Peyer's patch (tissue), 4 donors: ENCODE results near the gene MXD3. TPM values are rescaled to one million over a fixed set of nuclear protein-coding genes. Genes with fewer than 3 reads are reported as not detected.

Source experiments
- DNase-seq, 3 donors: peaks; one replicate each; pipeline ENCODE4 v3.0.0-alpha.2; 2017 to 2019
- H3K27ac ChIP-seq, 4 donors: fragments of 200-600 bp; sonication (generic); one replicate each; pipeline ENCODE4 v1.5.1; 2016 to 2019
- H3K27me3 ChIP-seq, 2 donors: fragments of 200-600 bp; sonication (generic); one replicate each; pipeline ENCODE4 v1.5.1; 2019
- H3K36me3 ChIP-seq, 3 donors: fragments of 200-600 bp; sonication (generic); one replicate each; pipeline ENCODE4 v1.5.1; 2016 to 2019
- H3K4me1 ChIP-seq, 4 donors: fragments of 200-600 bp; sonication (generic); one replicate each; pipeline ENCODE4 v1.5.1; 2016 to 2019
- H3K4me3 ChIP-seq, 4 donors: fragments of 200-600 bp; sonication (generic); 1 replicate in 3 of 4; 2 replicates in 1 of 4; pipeline ENCODE4 v1.5.1; 2016 to 2019; ENCODE audit warnings: mild to moderate bottlenecking in 1 of 4
- H3K9me3 ChIP-seq, 4 donors: fragments of 200-600 bp; sonication (generic); one replicate each; pipeline ENCODE4 v1.5.1; 2016 to 2019; ENCODE audit warnings: mild to moderate bottlenecking in 1 of 4
- POLR2A ChIP-seq, 2 donors: fragments of 450-650 bp; IDR thresholded peaks; one replicate each; pipeline ENCODE4 v1.5.1; 2017; ENCODE audit warnings: antibody characterized with exemption in 2 of 2, mild to moderate bottlenecking in 2 of 2, moderate library complexity in 2 of 2
- total RNA-seq, 4 donors: library from RNA; depleted of rRNA; stranded (reverse); fragments of >200 nt; gene quantifications; one replicate each; pipeline ENCODE4 v1.1.0, GENCODE V29; 2016
- TF ChIP-seq, protein P1 (sequence below), 6 experiments: fragments of 450-650 bp in 4 of 6; fragments of 200-600 bp in 2 of 6; sonication (generic) in 1 of 6; IDR thresholded peaks; one replicate each; pipeline ENCODE4 v1.5.1; 2017 to 2019; ENCODE audit warnings: antibody characterized with exemption in 6 of 6, mild to moderate bottlenecking in 3 of 6, moderate library complexity in 1 of 6

MXD3 gene
- total RNA-seq, 4 donors from 2014 or later: 6.8 to 25.8 (median 18.5) TPM

- no peak for TF ChIP-seq POLR2A (IDR thresholded peaks at IDR 0.05)
- TF ChIP-seq, protein P1, sequence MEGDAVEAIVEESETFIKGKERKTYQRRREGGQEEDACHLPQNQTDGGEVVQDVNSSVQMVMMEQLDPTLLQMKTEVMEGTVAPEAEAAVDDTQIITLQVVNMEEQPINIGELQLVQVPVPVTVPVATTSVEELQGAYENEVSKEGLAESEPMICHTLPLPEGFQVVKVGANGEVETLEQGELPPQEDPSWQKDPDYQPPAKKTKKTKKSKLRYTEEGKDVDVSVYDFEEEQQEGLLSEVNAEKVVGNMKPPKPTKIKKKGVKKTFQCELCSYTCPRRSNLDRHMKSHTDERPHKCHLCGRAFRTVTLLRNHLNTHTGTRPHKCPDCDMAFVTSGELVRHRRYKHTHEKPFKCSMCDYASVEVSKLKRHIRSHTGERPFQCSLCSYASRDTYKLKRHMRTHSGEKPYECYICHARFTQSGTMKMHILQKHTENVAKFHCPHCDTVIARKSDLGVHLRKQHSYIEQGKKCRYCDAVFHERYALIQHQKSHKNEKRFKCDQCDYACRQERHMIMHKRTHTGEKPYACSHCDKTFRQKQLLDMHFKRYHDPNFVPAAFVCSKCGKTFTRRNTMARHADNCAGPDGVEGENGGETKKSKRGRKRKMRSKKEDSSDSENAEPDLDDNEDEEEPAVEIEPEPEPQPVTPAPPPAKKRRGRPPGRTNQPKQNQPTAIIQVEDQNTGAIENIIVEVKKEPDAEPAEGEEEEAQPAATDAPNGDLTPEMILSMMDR (IDR thresholded peaks at IDR 0.05): no peak
- peaks cover 0 to 94% (median 0%) of the 10 kb centered on the region in 3 donors for H3K36me3 ChIP-seq
- no peaks in the 10 kb centered on the region for H3K27me3 ChIP-seq
- no peaks in the 10 kb centered on the region for H3K4me1 ChIP-seq
- no peak overlapping the region for H3K4me3 ChIP-seq
- DNase-seq: peak in 1 of 3 donors; percentile 24
- H3K9me3 ChIP-seq: no peaks in the 10 kb centered on the region
- no peak overlapping the region for H3K27ac ChIP-seq
Observed at GRCh38 chr5:177334781-177335700, 23.3 kb upstream of the MXD3 start.

DNA sequence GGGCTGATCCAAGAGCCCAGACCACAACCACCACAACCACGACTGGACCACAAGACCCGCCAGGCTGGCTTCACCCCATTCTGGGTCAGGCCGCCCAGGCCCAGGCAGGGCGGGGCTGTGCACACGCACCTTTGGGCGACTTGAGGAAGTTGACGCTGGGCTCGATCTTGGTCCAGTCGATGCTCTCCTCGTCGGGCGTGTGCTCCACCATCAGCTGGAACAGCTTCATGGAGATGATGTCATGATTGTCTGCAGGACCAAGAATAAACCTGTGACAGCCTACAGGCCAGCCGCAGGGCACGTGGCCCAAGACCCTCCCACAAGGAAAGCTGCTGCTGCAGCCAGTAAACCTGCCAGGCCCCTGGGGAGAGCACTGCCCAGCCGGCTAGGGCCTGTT is 22.5 kb upstream of the MXD3 start:
- H3K27ac ChIP-seq: no peak overlapping the region
- H3K9me3 ChIP-seq: no peaks in the 10 kb centered on the region
- TF ChIP-seq POLR2A (IDR thresholded peaks at IDR 0.05): no peak
- TF ChIP-seq, protein P1 (IDR thresholded peaks at IDR 0.05): no peak
- peak in 1 of 3 donors; percentile 19 for DNase-seq
- no peak overlapping the region for H3K4me3 ChIP-seq
- no peaks in the 10 kb centered on the region for H3K4me1 ChIP-seq
- H3K27me3 ChIP-seq: no peaks in the 10 kb centered on the region
- H3K36me3 ChIP-seq: peaks cover 0 to 99% (median 0%) of the 10 kb centered on the region in 3 donors

DNA sequence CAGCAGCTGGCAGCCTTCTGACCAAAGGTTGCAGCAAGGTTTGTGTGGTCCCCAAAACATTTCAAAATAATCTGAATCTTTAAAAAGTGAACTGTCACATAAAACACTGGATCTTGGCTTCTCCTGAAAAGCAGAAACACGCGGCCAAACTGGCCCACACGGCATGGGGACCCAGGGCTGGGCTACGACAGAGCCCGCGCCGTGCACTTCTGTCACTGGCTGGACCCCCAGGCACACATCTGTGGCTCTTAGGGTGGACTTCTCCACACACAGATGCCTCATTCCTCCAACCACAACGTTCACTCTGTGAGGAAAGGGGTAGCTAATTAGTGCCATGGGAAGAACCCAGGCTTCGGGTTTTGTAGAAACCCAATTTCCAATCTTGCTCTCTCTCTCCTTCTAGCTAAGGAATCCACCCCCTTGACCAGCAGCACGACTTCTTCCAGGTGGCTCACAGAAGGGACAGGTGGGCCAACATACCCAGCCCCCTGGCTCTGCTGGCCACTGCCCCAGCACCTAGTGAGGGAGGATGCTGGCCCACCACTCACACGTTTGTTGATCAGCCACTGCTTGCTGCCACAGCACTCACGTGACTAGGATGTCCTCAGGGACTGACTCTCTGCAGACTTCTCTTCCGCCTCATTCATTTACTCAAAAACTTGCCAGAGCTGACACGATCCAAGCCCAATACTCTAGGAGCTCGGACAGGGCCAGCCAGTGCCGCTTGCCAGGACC is 21.9 kb upstream of the MXD3 start:
- no peaks in the 10 kb centered on the region for H3K9me3 ChIP-seq
- H3K4me1 ChIP-seq: no peaks in the 10 kb centered on the region
- no peak overlapping the region for H3K4me3 ChIP-seq
- DNase-seq: peak in 1 of 3 donors; percentile 33
- H3K36me3 ChIP-seq: peaks cover 0 to 96% (median 0%) of the 10 kb centered on the region in 3 donors
- H3K27ac ChIP-seq: no peak overlapping the region
- H3K27me3 ChIP-seq: no peaks in the 10 kb centered on the region
- no peak for TF ChIP-seq POLR2A (IDR thresholded peaks at IDR 0.05)
- TF ChIP-seq, protein P1 (IDR thresholded peaks at IDR 0.05): no peak

GRCh38 chr5:177332896-177333260 is 21.2 kb upstream of the MXD3 start:
- peak in 1 of 3 donors; percentile 30 for DNase-seq
- Histone ChIP-seq H3K27me3 (no peaks in the 10 kb centered on the region), H3K36me3 (peaks cover 0 to 89% (median 0%) of the 10 kb centered on the region in 3 donors), H3K4me3 (no peak overlapping the region), H3K9me3 (no peaks in the 10 kb centered on the region), H3K27ac (no peak overlapping the region), H3K4me1 (no peaks in the 10 kb centered on the region)
- TF ChIP-seq POLR2A (IDR thresholded peaks at IDR 0.05): no peak
- TF ChIP-seq, protein P1 (IDR thresholded peaks at IDR 0.05): no peak

GRCh38 chr5:177332031-177332895 is 20.6 kb upstream of the MXD3 start:
- Histone ChIP-seq H3K27me3 (no peaks in the 10 kb centered on the region), H3K4me3 (no peak overlapping the region), H3K9me3 (no peaks in the 10 kb centered on the region), H3K4me1 (no peaks in the 10 kb centered on the region), H3K36me3 (peaks cover 0 to 83% (median 0%) of the 10 kb centered on the region in 3 donors), H3K27ac (no peak overlapping the region)
- TF ChIP-seq, protein P1 (IDR thresholded peaks at IDR 0.05): no peak
- no peak for TF ChIP-seq POLR2A (IDR thresholded peaks at IDR 0.05)
- peak in 1 of 3 donors; percentile 42 for DNase-seq
